ENCODE results near the gene NPC2.

GRCh38 chr14:74528886-74529285 lies 35.8 kb upstream of the NPC2 start:
- no peak for TF ChIP-seq YY1 (IDR thresholded peaks at IDR 0.05; ENCODE audit: borderline replicate concordance in 1 of 3, control insufficient read depth in 1 of 3, extremely low read depth in 1 of 3, insufficient read depth in 3 of 3, insufficient read length in 1 of 3, insufficient replicate concordance in 2 of 3, low read depth in 1 of 3, low read length in 2 of 3)
- no peak for TF ChIP-seq ZBED1 (IDR thresholded peaks at IDR 0.05)
- no peak for TF ChIP-seq NONO (IDR thresholded peaks at IDR 0.05; ENCODE audit: low read depth in 2 of 2, low read length in 1 of 2)
- TF ChIP-seq CREBBP (IDR thresholded peaks at IDR 0.05; ENCODE audit: low read depth, low read length), result no peak
- no peak for TF ChIP-seq AFF4 (CRISPR knock-in tag; IDR thresholded peaks at IDR 0.05)
- TF ChIP-seq, protein P1, sequence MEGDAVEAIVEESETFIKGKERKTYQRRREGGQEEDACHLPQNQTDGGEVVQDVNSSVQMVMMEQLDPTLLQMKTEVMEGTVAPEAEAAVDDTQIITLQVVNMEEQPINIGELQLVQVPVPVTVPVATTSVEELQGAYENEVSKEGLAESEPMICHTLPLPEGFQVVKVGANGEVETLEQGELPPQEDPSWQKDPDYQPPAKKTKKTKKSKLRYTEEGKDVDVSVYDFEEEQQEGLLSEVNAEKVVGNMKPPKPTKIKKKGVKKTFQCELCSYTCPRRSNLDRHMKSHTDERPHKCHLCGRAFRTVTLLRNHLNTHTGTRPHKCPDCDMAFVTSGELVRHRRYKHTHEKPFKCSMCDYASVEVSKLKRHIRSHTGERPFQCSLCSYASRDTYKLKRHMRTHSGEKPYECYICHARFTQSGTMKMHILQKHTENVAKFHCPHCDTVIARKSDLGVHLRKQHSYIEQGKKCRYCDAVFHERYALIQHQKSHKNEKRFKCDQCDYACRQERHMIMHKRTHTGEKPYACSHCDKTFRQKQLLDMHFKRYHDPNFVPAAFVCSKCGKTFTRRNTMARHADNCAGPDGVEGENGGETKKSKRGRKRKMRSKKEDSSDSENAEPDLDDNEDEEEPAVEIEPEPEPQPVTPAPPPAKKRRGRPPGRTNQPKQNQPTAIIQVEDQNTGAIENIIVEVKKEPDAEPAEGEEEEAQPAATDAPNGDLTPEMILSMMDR (IDR thresholded peaks at IDR 0.05 in 2 of 3, conservative IDR thresholded peaks at IDR 0.05 in 1 of 3; ENCODE audit: insufficient read depth in 2 of 3, low read depth in 1 of 3, low read length in 3 of 3), result no peak
- no peak for TF ChIP-seq MYC (IDR thresholded peaks at IDR 0.05; ENCODE audit: low read depth, low read length)
- no peak for TF ChIP-seq MYC (CRISPR knock-in tag; IDR thresholded peaks at IDR 0.05; ENCODE audit: borderline replicate concordance, low read depth)
- TF ChIP-seq NCOA2 (IDR thresholded peaks at IDR 0.05; ENCODE audit: partially characterized antibody in 2 of 2), result no peak

All from K562 (cell line).